Inflammatory macrophage (primary cell): Measurements from ENCODE around the gene DLL4.
"Not testable (repeated sequence)": the region's sequence is repeated elsewhere in the genome, so short reads cannot be mapped to it uniquely, and the experiment has no call there.

Source experiments
- DNase-seq, 2 donors: peaks; one replicate each; pipeline ENCODE4 v3.0.0-alpha.2; 2020 to 2022

DLL4 gene

DNA sequence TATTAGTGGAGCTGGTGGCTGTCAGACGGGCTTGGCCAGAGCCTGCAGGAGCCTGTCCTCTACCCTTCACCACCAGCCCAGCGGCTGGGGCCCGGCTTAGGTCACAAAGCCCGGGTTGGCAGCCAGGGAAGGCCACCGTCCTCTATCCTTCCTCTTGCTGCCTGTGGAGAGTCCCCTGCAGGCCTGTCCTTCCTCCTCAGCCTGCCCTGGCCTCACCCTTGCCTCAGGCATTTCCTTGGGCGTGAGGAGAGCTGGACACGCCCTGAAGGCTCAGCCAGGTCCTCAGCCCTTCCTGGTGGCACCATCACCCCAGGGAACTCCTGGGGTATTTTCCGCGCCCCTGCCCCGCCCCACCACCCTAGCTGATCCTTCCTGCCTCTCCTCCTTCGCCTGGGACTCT, 31.8 kb downstream of the DLL4 start:
- DNase-seq = no peak

DNA sequence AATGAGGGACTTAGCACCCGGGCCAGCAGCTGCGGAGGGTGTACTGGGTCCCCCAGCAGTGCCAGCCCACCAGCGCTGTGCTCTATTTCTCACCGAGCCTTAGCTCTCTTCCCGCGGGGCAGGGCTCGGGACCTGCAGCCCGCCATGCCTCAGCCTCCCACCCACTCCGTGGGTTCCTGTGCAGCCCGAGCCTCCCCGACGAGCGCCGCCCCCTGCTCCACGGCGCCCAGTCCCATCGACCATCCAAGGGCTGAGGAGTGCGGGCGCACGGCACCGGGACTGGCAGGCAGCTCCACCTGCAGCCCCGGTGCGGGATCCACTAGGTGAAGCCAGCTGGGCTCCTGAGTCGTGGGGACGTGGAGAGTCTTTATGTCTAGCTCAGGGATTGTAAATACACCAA, 32.6 kb downstream of the DLL4 start:
- DNase-seq = not testable (repeated sequence)

- DNase-seq = not testable (repeated sequence)
These were observed 33.2 kb downstream of the DLL4 start for GRCh38 chr15:40962317-40962716.

DNA sequence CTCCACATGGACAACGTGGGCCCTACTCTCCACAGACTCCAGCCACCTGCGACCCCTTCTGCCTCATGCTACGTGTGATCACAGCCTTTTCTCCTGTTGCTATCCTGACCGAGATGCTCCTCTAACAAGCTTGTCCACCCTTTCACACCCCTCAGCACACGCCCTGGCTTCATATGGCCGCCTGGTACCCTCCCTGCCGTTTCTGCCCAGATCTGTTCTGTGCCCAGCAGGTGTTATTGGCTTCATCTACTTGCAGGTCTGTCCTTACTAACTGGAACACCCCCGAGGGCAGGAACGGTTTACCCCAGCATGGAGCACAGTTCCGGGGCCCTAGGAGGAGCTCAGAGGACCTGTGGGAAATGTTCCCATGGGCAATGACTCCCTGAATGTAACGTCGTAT, 34.1 kb downstream of the DLL4 start:
- DNase-seq = no peak

GRCh38 chr15:40964006-40964405, 34.9 kb downstream of the DLL4 start:
- no peak for DNase-seq

DNA sequence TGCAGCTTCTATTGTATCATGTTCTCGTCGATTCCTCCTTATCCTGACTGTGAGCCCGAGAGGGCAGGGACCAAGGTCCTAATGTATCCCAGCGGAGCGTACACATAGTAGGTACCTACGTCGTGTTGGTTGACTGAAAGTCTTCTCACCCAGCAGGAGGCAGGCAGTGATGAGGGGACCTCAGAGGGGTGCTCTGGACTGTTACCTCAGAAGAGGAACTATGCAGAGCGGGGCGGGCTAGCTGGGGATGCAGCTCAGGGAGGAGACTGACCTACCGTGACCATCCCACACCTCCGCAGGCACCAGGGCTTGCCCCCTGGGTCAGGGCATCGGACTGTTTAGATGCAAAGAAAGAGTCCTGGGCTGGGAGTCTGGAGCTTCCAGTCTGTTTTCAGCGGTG, 35.5 kb downstream of the DLL4 start:
- no peak for DNase-seq

DNA sequence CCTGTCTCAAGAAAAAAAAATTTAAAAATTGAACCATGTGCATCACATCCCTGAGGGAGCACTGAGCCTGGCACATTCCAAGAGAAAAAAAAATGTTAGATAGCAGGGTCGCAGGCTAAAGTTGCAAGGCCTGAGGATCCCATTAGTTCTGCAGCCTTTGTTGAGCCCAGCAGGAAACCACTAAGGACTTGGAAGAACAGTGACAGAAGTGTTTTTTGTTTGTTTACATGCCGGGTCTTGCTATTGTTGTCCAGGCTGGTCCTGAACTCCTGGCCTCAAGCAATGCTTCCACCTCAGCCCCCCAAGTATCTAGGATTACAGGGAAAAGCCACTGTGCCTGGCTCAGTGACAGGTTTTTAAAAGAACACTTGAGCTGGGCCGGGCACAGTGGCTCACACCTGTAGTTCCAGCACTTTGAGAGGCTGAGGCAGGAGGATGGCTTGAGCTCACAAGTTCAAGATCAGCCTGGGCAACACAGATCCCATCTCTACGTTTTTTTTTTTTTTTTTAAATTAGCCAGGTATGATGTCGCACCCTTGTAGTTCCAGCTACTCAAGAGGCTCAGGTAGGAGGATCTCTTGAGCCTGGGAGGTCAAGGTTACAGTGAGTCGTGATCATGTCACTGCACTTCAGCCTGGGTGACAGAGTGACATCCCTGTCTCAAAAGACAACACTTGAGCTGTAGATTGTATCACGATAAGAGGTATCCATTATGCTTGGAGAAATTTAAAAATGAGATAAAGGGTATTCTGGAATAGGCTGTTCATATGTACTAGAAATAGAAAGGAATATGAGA, 39.3 kb downstream of the DLL4 start:
- no peak for DNase-seq

DNA sequence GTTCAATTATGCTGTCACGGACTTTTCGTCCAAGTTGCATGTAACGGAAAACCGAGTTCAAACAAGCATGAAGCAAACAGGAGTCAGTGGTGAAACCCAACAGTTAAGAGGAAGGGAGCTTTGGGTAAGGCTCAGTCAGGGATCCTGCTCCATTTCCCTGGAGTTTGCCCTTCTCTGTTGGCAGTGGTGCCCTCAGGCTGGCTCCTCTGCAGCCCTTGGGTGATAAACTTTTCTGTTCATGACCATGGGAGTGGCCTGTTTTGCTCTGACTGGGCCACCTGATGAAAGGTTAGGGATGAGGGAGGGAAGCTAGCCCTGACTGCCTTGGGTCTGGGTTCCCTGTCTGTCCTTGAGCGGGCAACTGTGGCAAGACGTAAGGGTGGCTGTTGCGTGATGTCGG, 40.2 kb downstream of the DLL4 start:
- DNase-seq = no peak

DNA sequence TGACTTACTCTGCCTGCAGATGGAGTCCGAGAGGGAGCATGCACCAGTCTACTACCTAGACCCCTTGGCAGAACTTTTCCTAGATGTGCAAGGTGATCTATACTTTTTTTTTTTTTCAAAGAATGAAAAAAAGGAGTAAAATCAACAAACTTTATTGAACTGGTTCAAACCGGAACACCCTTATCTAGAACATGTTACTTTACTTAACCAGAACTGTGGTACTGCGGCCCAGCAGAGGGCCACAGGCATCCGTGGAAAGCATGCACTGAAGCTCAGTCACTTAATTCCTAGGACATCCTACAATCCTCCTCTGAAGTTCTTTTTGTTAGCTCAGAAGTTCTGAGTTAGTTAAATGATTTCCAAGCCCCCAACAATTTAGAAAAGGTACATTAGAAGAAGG, 45.7 kb downstream of the DLL4 start:
- DNase-seq = no peak

- DNase-seq = no peak
These were observed 47.7 kb downstream of the DLL4 start for GRCh38 chr15:40976819-40977218.

DNA sequence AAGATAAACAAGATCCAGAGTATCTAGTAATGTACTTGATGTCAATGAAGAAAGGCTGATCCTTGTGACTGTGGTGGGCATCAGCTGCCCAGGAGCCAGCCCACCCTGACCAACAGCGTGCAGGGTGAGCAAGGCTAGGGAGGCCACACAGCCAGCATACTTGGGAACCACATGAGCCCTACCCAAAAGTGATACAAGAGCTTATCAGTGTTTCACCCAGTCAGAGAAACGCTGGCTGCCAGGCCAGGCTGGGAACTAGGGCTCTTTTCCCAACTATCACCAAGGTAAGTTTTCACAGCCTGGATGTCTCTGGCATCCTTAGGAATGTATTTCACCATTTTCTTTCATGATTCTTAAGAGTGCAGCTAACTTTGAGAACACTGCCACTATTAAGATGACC, 49.0 kb downstream of the DLL4 start:
- DNase-seq = no peak

GRCh38 chr15:40978562-40978961, 49.4 kb downstream of the DLL4 start:
- no peak for DNase-seq

GRCh38 chr15:40981186-40981585, 52.0 kb downstream of the DLL4 start:
- DNase-seq = no peak

- no peak for DNase-seq
These were observed 53.7 kb downstream of the DLL4 start for GRCh38 chr15:40982855-40983254.

DNA sequence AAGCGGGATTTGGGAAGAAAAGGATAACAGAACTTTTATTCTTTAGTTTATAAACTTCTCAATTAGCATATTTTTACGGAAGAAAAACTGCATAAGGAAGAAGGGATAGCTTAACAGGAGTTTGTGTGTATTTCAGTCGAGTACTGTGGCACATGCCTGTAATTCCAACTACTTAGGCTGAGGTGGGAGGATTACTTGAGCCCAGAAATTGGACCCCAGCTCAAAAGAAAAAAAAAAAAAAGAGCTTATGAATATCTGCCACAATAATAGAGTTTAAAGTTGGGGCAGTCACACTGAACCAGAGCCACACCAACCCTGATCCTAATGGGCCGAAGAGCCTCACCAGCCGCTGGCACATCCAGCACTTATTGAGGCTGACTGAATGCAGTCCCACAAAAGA, 55.3 kb downstream of the DLL4 start:
- DNase-seq = no peak

DNA sequence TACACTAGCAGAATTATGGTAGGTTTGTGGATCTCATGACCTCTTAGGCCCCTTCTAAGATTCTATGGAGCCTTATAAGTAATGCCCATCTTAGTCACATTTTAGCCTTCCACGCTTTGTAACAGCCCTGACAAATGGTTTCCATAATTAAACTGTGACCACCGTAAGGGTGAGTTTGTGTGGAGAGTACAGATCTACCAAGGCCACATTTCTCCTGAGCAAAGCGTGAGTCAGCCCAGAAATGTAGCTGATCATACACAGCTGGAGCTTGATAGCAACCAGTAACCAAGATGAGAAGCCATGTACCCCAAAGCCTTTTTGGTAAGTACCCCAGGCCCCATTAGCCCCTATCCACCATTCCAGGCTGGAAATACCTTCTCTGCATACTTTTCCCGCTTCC, 55.8 kb downstream of the DLL4 start:
- no peak for DNase-seq

- no peak for DNase-seq
These were observed 56.6 kb downstream of the DLL4 start for GRCh38 chr15:40985541-40986330.

GRCh38 chr15:40986820-40987219, 57.7 kb downstream of the DLL4 start:
- DNase-seq = no peak

DNA sequence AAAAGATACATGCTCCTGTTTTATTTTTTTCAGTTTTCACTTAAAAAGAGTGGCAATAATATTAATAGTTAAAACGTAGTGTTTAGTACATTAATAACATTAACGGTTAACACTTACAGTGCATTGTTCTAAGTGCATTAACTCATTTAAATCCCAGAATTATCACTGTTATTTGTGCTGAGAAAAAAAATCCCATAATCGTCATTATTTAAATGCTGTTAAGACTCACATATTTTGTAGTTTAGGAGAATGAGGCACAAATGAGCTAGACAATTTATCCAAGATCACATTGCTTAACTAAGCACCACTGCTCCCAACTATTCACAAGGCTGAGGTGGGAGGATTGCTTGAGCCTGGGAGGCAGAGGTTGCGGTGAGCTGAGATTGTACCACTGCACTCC, 59.0 kb downstream of the DLL4 start:
- DNase-seq = no peak
